Muscle layer of colon (tissue), 2 donors: ENCODE results near the gene CDYL.

Source experiments
- H3K27ac ChIP-seq: one replicate; pipeline ENCODE4 v1.7.0; 2013; ENCODE audit warnings: low read depth, mild to moderate bottlenecking, low read length, moderate library complexity
- H3K27me3 ChIP-seq, 2 donors: one replicate each; pipeline ENCODE4 v1.7.0; 2013; ENCODE audit warnings: low read length in 2 of 2, mild to moderate bottlenecking in 2 of 2; ENCODE audit not compliant: insufficient read depth in 2 of 2, control insufficient read depth in 1 of 2
- H3K36me3 ChIP-seq: one replicate; pipeline ENCODE4 v1.7.0; 2013; ENCODE audit warnings: mild to moderate bottlenecking, low read length; ENCODE audit not compliant: insufficient read depth
- H3K4me1 ChIP-seq: one replicate; pipeline ENCODE4 v1.7.0; 2013; ENCODE audit warnings: mild to moderate bottlenecking, low read length; ENCODE audit not compliant: insufficient read depth
- H3K4me3 ChIP-seq, 2 donors: one replicate each; pipeline ENCODE4 v1.7.0; 2013; ENCODE audit warnings: low read length in 2 of 2, low read depth in 1 of 2, mild to moderate bottlenecking in 1 of 2, moderate library complexity in 1 of 2
- H3K9ac ChIP-seq: one replicate; pipeline ENCODE4 v1.7.0; 2013; ENCODE audit warnings: low read length
- H3K9me3 ChIP-seq: one replicate; pipeline ENCODE4 v1.7.0; 2013; ENCODE audit warnings: mild to moderate bottlenecking, low read length
- donor health status: abdominal sarcoma.
- donor health status: Adenocarcinoma of cecum.

Gene CDYL

GRCh38 chr6:4962905-4963304 lies 186.7 kb downstream of the CDYL start:
- H3K27me3 ChIP-seq: no peaks in the 10 kb centered on the region
- no peaks in the 10 kb centered on the region for H3K36me3 ChIP-seq
- peaks cover 17% of the 10 kb centered on the region for H3K4me1 ChIP-seq
- no peak overlapping the region for H3K9ac ChIP-seq
- H3K4me3 ChIP-seq: no peak overlapping the region
- no peak overlapping the region for H3K27ac ChIP-seq
- H3K9me3 ChIP-seq: no peaks in the 10 kb centered on the region

- H3K9ac ChIP-seq: no peak overlapping the region
These were observed 188.7 kb downstream of the CDYL start for GRCh38 chr6:4964675-4965561.

GRCh38 chr6:4965562-4966389 lies 189.6 kb downstream of the CDYL start:
- Histone ChIP-seq H3K36me3 (no peaks in the 10 kb centered on the region), H3K9me3 (no peaks in the 10 kb centered on the region), H3K4me3 (no peak overlapping the region), H3K27ac (no peak overlapping the region), H3K4me1 (peaks cover 22% of the 10 kb centered on the region), H3K9ac (no peak overlapping the region), H3K27me3 (no peaks in the 10 kb centered on the region)

More at GRCh38 chr6:4964675-4965561, 188.7 kb downstream of the CDYL start:
- Histone ChIP-seq H3K4me1 (peaks cover 17% of the 10 kb centered on the region), H3K27ac (no peak overlapping the region), H3K9me3 (no peaks in the 10 kb centered on the region), H3K27me3 (no peaks in the 10 kb centered on the region), H3K4me3 (no peak overlapping the region), H3K36me3 (no peaks in the 10 kb centered on the region)

GRCh38 chr6:4967301-4968030 lies 191.3 kb downstream of the CDYL start:
- Histone ChIP-seq H3K27ac (no peak overlapping the region), H3K36me3 (no peaks in the 10 kb centered on the region), H3K4me1 (peaks cover 23% of the 10 kb centered on the region), H3K9ac (no peak overlapping the region), H3K27me3 (no peaks in the 10 kb centered on the region), H3K9me3 (no peaks in the 10 kb centered on the region), H3K4me3 (no peak overlapping the region)

- Histone ChIP-seq H3K36me3 (no peaks in the 10 kb centered on the region), H3K27ac (no peak overlapping the region), H3K9ac (no peak overlapping the region), H3K9me3 (no peaks in the 10 kb centered on the region), H3K4me3 (no peak overlapping the region), H3K27me3 (no peaks in the 10 kb centered on the region), H3K4me1 (peaks cover 28% of the 10 kb centered on the region)
These were observed 193.5 kb downstream of the CDYL start for GRCh38 chr6:4969609-4970285.

- H3K9ac ChIP-seq: no peak overlapping the region
- H3K36me3 ChIP-seq: no peaks in the 10 kb centered on the region
- H3K27ac ChIP-seq: peak overlapping the region; percentile 67
- H3K9me3 ChIP-seq: no peaks in the 10 kb centered on the region
- H3K27me3 ChIP-seq: no peaks in the 10 kb centered on the region
- no peak overlapping the region for H3K4me3 ChIP-seq
- H3K4me1 ChIP-seq: peaks cover 20% of the 10 kb centered on the region
These were observed 194.7 kb downstream of the CDYL start for GRCh38 chr6:4970739-4971395.

- Histone ChIP-seq H3K9ac (no peak overlapping the region), H3K36me3 (no peaks in the 10 kb centered on the region), H3K4me1 (peaks cover 16% of the 10 kb centered on the region), H3K27ac (no peak overlapping the region), H3K4me3 (no peak overlapping the region), H3K27me3 (no peaks in the 10 kb centered on the region), H3K9me3 (no peaks in the 10 kb centered on the region)
These were observed 195.6 kb downstream of the CDYL start for GRCh38 chr6:4971851-4972250.

GRCh38 chr6:4972438-4972837 lies 196.2 kb downstream of the CDYL start:
- Histone ChIP-seq H3K27me3 (no peaks in the 10 kb centered on the region), H3K4me1 (peaks cover 16% of the 10 kb centered on the region), H3K36me3 (no peaks in the 10 kb centered on the region), H3K9ac (no peak overlapping the region), H3K27ac (no peak overlapping the region), H3K9me3 (no peaks in the 10 kb centered on the region), H3K4me3 (no peak overlapping the region)

GRCh38 chr6:4973415-4973814 lies 197.2 kb downstream of the CDYL start:
- peak overlapping the region; percentile 57 for H3K27ac ChIP-seq
- no peaks in the 10 kb centered on the region for H3K27me3 ChIP-seq
- H3K36me3 ChIP-seq: no peaks in the 10 kb centered on the region
- H3K9ac ChIP-seq: peak overlapping the region; percentile 23
- H3K9me3 ChIP-seq: no peaks in the 10 kb centered on the region
- no peak overlapping the region for H3K4me3 ChIP-seq
- H3K4me1 ChIP-seq: peaks cover 16% of the 10 kb centered on the region

GRCh38 chr6:4973982-4974745 lies 198.0 kb downstream of the CDYL start:
- Histone ChIP-seq H3K27ac (peak overlapping the region; percentile 57), H3K9me3 (no peaks in the 10 kb centered on the region), H3K27me3 (no peaks in the 10 kb centered on the region), H3K4me1 (peaks cover 16% of the 10 kb centered on the region), H3K4me3 (peak overlapping the region in 1 of 2 donors; percentile 30), H3K36me3 (no peaks in the 10 kb centered on the region), H3K9ac (peak overlapping the region; percentile 23)
